GM19438 (cell line): ENCODE results near the gene MEGF6.
"Not testable (repeated sequence)": the region's sequence is repeated elsewhere in the genome, so short reads cannot be mapped to it uniquely, and the experiment has no call there.

Experiments used
- ATAC-seq: cut with Tn5 transposase; IDR thresholded peaks from one replicate; pipeline ENCODE4 v1.9.1; 2021; ENCODE audit warnings: low read depth; ENCODE audit not compliant: unreplicated experiment

The MEGF6 gene

DNA sequence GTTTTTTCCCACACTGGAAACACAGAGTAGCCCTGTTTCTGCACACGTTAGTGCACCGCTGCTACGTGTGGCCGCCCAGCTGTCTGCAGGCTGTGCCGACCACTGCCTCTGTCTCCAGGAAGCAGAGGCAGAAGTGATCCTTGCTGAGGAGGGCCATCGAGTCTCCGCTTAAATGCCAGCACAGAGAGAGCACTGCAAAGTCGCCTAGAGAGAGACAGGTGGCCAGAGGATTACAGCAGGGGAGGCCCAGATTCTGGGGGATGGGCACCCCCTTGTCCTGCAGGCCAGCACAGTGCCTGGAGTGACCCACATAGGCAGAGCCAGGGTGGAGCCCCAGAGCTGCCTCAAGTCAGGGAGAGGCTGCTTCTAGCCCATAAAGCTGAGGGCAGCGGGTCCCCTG is 19.6 kb upstream of the MEGF6 start:
- ATAC-seq: no peak

DNA sequence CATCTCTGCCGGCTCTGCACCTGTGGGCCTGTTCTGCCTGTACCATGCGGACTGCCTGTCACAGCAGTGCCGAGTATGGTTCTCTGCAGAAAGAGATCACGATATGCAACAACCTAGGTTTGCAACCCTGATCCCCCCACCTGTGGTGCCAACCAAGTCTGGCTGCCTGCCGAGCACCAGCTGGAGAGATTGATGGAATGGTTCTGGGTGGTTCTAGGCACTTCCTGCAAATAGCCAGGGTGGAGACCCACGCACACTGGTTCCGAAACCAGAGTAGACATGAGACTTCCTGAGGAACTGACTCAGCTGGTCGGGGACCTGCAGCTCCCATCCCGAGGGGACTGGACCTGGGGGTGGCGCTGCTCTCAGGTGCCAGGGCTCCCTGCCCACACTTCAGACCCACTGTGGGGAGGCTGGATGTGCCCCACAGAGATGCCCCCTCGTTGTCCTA is 18.9 kb upstream of the MEGF6 start:
- no peak for ATAC-seq

DNA sequence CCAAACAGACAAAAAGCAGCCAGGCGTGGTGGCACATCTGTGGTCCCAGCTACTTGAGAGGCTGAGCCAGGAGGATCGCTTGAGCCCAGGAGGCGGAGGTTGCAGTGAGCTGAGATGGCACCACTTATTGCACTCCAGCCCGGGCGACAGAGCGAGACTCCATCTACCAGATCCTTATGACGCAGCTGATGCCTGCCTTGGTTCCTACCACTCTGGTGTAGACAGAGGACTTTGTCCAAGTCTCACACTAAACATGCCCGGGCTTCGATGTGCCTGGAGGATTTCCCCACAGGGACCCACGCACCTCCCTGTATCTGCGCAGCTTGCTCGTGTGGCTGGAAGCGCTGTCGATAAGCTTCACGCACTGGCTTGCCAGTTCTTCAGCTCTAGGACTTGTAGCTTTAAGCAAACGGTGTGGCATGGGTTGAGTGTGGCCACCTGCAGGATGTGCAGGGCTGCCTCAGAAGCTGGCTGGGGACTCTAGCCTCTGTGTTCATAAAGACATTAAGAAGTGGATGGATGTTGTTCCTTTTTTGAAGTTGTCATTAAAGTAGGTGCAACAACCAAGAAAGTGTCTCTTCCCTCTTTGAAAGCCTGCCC is 18.4 kb upstream of the MEGF6 start:
- ATAC-seq: no peak

DNA sequence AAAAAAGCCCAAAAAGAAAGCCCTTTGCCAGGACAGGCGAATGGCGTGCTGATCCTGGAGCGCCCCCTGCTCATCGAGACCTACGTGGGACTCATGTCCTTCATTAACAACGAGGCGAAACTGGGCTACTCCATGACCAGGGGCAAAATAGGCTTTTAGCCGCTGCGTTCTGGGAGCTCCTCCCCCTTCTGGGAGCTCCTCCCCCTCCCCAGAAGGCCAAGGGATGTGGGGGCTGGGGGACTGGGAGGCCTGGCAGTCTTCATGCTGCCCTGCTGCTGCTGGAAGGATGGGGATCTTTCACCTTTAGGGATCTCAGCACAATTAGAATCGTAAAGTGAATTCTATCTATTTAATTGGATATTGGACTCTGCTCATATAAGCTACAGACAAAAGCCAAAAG is 17.1 kb upstream of the MEGF6 start:
- no peak for ATAC-seq

DNA sequence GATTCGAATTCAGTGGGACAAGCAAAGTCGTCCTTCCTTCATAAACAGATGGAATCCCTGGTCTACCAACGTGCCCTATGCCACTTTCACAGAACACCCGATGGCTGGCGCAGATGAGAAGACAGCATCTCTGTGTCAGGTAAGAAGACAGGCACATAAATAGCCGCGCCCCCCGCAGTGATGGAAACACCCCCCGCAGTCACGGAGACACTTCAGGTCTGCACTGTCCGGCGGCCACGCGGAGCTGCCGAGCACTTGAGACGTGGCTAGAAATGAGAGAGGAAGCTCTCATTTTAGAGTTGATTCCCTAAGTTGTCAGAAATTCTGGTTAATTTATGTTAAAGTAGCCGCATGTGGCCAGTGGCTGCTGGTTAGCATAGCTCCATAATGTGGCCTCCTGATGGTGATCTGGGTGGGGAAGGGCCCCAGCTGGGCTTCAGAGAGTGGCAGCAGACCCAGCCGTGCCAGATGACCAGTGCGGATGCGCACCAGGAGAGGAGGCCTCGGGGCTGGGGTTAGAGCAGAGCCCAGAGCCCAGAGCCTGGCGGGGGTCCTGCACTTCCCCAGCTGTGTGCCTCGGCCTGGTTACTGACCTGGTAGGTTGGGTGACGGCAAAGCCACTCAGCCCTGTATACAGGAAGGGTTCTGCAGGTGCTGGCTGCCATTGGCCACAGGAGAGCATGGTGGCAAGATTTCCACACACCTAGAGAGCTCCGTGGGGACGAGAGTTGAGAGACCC is 16.4 kb upstream of the MEGF6 start:
- ATAC-seq: no peak

DNA sequence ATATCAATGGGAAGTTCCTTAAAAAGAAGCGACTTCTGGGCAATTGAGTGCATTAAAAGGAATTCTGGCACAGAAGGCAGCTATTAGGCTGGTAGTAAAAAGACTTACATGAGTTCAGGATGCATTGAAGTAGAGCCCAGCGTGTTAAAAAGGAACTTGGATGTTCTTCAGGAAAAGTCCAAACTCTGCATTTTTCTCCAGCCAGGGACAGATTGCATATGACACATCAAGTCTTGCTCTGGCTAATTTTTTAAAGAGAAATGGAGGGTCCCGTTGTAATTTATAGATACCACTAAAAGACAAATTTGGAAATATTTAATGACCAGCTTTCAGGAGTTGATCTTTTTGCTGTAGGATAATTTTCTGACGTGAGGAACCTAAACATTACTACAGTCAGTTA is 14.7 kb upstream of the MEGF6 start:
- ATAC-seq: no peak

DNA sequence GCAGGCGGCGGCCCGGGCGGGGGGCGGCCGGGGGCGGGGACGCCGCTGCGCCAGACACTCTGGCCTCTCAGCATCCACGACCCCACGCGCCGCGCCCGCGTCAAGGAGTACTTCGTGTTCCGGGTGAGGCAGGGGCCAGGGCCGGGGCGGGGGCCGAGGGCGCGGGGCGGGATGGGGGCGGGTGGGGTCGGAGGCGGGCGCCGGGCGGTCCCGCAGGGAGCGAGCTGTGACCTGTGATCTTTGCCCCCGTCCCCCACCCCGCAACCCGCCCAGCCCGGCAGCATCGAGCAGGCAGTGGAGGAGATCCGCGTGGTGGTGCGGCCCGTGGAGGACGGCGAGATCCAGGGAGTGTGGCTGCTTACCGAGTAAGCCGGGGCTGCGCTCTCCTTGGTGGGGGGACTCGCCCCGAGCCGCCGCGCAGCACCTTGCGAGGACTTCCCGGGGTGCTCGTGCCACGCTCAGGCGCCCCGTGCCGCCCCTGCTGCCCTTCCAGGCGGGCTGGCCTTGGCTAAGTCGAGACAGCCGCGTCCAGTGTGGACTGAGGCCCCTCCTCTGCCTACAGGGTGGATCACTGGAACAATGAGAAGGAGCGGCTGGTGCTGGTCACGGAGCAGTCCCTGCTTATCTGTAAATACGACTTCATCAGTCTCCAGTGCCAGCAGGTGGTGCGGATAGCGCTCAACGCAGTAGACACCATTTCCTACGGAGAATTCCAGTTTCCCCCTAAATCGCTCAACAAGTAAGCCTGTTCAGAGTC is 14.0 kb upstream of the MEGF6 start:
- no peak for ATAC-seq

DNA sequence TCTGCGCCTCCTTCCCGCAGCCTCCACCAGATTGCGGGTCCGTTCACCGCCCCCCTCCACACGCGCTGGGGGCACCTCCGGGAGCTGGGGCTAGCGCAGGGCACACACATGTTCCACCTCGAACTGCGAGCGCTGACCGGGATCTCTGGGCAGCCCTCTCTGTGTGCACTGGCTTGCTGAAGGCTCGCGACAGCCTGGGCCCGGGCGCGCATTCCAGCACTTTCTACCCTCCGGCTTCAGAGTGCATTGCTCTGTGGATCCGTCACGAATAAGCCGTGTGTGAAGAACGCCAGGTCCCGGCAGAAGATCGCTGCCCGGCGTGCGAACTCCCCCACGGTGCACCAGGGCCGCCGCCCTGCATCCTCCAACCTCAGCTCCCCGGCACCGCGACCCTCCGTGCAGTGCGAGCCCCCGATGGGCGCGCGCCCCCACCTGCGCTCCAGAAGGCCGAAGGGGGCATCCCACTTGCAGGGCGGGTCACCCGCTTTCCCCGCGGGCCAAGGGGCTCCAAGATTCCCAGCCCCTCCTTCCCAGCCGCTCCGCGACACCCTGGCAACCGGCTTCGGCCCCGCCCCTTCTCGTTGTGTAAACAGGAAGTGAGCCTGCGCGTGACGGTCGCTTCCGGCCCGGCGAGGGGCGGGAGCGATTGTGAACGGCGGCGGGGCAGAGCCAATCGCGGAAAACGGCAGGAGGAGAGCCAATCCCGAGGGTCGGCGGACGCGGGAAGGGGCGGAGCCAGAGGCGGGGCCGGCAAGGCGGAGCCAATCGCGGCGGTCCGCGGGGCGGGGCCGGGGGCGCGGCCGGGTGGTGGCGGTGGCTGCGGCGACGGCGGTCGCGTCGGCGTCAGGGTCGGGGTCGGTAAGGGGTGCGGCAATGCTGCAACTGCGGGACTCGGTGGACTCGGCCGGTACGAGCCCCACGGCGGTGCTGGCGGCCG is 13.2 kb upstream of the MEGF6 start, which contains the start of gene TPRG1L:
Gene TPRG1L (plus strand): TSS at position 816 of the 937 bp plus-strand sequence. CDS start 58 bp downstream, at position 874.
- peak; percentile 94 for ATAC-seq

DNA sequence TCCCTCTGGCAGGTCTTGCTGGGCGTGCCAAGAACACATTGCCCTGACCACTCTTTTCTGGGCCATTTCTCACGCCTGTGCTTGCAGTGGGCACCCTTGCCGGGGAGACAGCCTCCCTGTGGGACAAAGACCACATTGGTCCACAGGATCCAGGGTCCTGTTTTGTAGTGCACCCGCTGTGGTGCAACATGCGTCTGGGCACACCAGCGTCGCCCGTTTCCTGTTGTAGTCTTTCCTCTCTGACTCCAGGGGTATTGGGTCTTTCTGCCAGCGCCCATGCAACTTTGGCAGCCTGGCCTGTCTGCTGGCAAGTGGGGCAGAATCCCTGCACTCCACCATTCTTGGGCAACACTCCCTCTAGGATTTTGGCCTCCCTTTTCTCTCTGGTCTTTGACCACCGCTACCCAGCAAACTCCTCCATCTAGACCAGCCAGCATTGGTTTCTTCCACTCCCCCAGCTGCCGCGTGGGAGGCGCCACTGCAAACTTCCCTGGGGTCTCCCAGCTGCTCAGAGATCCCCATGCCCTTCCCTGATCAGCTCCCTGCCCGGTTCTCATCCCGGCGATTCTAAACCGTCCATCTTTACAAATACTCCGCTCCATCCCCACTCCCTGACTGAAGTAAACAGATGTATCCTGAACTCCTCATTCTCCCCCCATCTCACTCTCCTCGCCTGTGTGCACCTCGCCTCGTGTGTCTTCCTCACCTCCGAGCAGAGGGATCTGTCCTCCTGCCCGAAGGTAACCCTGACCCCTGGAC is 12.3 kb upstream of the MEGF6 start:
- no peak for ATAC-seq

DNA sequence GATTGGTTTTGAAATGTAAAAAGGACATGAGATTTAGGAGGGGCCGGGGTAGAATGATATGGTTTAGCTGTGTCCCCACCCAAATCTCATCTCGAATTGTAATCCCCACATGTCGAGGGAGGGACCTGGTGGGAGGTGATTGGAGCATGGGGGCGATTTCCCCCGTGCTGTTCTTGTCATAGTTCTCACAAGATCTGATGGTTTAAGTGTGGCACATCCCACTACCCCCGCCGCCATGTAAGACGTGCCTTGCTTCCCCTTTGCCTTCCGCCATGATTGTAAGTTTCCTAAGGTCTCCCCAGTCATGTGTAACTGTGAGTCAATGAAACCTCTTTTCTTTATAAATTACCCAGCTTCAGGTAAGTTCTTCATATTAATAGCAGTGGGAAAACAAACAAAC is 10.8 kb upstream of the MEGF6 start:
- not testable (repeated sequence) for ATAC-seq

DNA sequence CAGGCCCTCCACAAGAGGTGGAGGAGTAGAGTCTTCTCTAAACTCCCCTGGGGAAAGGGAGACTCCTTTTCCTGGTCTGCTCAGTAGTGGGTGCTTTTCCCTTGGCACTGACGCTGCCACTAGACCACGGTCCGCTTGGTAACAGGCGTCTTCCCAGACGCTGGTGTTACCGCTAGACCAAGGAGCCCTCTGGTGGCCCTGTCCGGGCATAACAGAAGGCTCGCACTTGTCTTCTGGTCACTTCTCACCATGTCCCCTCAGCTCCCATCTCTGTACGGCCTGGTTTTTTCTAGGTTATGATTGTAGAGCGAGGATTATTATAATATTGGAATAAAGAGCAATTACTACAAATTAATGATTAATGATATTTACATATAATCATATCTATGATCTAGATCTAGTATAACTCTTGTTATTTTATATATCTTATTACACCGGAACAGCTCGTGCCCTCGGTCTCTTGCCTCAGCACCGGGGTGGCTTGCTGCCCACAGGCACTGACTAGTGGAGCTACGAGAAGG is 9.9 kb upstream of the MEGF6 start:
- ATAC-seq: not testable (repeated sequence)

DNA sequence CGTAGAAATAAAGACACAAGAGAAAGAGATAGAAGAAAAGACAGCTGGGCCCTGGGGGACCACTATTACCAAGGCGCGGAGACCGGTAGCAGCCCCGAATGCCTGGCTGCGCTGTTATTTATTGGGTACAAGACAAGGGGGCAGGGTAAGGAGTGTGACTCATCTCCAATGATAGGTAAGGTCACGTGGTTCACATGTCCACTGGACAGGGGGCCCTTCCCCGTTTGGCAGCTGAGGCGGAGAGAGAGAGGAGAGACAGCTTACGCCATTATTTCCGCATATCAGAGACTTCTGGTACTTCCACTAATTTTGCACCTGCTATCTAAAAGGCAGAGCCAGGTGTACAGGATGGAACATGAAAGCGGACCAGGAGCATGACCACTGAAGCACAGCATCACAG is 9.4 kb upstream of the MEGF6 start:
- ATAC-seq: no peak

DNA sequence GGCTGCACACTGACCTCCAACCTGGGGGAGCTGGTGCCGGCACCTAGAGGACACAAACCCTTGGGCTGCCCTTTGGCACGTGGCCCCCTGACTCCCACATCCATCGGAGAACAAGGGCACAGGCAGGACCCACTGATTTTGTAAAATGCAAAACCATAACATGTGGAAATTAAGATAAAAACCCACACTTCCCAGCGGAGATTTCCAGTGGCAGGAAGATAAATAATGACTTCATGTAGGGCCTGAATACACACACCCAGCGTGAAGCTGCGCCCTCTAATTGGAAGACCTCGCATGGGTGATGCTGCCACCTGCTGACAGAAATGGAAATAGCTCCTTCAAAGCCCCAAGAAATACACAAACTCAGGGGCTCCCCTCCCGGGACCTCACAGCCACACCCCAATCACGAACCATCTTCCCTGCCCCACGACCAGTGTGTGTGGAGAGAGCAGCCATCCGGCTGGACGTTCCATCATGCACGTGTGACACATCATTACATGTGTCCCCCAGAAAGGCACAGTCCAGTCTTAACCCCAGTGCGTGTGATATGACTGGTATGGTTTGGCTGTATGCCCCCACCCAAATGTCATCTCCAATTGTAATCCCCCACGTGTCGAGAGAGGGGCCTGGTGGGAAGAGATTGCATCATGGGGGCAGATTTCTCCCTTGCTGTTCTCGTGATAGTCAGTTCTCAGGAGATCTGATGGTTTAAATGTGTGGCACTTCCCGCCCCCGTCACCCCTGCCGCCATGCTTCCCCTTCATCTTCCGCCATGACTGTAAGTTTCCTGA is 7.8 kb upstream of the MEGF6 start:
- no peak for ATAC-seq

DNA sequence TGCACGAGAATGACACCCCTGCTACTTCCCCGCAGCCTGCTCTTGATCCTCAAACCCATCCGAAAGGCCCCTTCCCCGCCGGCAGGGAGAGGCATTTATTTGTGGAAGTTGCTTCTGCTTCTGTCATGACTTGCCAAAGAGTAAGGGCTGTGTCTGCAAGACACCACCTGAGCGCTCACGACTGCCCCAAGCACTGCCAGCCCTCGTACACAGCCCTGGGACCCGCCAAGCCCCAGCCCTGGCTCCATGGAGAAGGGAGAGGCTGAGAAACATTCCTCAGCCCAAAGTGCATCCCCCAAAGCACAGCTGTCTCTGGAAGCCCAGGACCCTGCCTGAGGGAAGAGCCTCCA is 7.2 kb upstream of the MEGF6 start:
- ATAC-seq: no peak

DNA sequence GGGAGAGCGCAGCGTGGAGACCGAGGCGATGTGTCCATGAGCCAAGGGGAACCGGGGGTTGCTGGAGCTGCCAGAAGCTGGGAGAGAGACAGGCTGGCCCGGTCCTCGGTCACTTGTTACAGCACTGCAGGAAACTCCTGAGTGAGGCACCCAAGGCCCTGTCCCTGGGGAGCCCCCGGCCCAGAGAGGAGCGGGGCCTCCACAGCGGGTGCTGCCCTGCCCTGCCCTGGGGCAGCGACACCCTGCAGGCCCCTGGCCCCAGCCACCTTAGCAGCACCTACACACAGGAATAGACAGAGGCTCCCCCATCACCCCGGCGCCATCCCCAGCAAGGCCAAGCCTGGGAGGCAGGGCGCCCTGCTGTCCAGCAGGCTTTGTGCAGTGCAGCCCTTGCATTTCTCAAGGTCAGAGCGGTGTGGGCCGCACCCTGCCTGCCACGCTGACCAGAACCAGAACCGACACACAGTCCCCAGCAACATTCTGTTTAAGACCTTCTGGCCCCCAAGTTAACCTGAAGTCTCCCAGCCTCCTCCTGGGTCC is 6.6 kb upstream of the MEGF6 start:
- ATAC-seq: no peak

DNA sequence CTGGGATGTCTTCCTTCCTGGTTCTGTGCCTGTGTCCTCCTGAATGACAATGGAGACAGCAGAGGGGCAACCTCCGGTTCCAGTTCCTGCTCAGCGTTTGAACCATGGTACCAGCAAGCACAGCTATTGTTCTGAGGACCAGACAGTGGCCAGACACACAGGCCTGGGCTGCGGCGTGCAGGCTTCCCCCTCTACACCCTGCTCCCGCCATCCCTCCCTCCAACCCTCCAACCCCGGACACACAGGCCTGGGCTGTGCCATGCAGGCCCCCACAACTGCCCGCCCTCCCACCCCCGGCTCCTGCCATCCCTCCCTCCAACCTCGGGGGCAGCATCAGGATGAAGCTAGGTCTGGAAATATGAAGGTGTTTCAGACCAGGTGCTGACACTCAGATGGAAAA is 5.6 kb upstream of the MEGF6 start:
- no peak for ATAC-seq

DNA sequence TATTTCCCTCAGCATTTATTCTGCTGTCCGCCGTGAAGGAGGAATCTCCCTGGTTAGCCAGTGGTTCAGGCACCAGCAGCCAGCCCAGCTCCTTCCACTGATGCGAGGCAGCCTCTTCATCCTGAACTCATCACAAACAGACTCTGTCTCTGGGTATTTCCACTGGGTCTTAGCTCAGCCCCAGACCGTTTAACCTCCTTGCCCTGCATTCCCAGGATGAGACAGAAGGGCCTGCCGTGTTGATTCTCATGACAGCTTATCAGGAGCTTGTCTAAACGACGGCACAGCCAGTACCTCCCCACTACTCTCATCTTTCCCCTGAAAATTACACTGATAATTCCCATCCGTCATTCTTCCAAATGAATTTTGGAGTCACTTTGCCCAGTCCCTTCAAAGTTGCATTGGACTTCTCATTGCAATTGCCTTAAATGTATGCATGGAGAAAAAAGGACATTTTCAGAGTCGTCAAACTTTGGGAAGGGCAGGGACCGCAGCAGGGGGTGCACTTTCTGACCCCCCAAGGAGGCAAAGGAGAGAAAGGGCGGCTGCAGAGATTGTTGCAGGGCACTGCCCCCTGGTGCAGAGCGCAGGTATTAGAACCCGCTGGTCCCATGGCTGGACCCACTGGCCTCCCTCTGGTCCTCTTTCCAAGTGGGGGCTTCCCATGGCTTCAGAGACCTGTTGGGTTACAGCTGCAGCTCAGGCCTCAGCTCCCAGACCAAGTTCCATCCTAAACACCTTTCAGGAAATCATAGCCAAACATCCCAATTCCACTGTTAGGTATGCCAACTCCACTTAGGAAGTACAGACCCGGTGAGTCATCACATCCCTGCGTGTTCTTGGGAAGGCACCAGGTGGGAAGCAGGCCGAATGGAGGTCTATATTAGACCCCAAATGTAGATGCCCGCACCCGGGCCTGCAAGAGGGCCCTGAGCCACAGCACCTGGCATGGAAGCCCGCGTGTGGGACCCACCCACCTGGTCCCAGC is 3.7 kb upstream of the MEGF6 start:
- no peak for ATAC-seq
